HG03469 (cell line): ENCODE results near the gene MCTP2.

Source experiments
- ATAC-seq: cut with Tn5 transposase; IDR thresholded peaks from one replicate; pipeline ENCODE4 v1.9.1; 2021; ENCODE audit warnings: mild to moderate bottlenecking, moderate library complexity, moderate number of reproducible peaks; ENCODE audit not compliant: unreplicated experiment

MCTP2 gene, protein sequence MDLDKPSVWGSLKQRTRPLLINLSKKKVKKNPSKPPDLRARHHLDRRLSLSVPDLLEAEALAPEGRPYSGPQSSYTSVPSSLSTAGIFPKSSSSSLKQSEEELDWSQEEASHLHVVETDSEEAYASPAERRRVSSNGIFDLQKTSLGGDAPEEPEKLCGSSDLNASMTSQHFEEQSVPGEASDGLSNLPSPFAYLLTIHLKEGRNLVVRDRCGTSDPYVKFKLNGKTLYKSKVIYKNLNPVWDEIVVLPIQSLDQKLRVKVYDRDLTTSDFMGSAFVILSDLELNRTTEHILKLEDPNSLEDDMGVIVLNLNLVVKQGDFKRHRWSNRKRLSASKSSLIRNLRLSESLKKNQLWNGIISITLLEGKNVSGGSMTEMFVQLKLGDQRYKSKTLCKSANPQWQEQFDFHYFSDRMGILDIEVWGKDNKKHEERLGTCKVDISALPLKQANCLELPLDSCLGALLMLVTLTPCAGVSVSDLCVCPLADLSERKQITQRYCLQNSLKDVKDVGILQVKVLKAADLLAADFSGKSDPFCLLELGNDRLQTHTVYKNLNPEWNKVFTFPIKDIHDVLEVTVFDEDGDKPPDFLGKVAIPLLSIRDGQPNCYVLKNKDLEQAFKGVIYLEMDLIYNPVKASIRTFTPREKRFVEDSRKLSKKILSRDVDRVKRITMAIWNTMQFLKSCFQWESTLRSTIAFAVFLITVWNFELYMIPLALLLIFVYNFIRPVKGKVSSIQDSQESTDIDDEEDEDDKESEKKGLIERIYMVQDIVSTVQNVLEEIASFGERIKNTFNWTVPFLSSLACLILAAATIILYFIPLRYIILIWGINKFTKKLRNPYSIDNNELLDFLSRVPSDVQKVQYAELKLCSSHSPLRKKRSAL

GRCh38 chr15:94230883-94231722 is at the start of gene MCTP2:
Gene MCTP2 (plus strand): TSS chr15:94231561. CDS start chr15:94298266, 66,705 bp downstream.
- ATAC-seq, result peak; percentile 49

DNA sequence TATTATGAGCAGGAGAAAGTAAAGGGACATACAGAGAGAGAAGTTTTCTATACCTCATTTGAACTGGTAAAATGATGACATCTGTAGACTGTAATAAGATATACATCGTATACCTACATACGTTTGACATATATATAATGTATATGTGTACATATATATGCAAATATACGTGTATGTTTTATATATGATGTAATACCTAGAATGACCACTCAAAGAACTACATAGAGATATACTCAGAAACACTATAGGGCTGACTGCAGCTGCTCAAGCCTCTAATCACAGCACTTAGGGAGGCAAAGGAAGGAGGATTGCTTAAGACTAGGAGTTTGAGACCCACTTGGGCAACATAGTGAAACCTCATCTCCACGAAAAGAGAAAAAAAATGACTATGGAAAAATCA is 48.5 kb upstream of the MCTP2 start:
- ATAC-seq, result no peak

GRCh38 chr15:94185547-94186236 is 45.7 kb upstream of the MCTP2 start:
- no peak for ATAC-seq

DNA sequence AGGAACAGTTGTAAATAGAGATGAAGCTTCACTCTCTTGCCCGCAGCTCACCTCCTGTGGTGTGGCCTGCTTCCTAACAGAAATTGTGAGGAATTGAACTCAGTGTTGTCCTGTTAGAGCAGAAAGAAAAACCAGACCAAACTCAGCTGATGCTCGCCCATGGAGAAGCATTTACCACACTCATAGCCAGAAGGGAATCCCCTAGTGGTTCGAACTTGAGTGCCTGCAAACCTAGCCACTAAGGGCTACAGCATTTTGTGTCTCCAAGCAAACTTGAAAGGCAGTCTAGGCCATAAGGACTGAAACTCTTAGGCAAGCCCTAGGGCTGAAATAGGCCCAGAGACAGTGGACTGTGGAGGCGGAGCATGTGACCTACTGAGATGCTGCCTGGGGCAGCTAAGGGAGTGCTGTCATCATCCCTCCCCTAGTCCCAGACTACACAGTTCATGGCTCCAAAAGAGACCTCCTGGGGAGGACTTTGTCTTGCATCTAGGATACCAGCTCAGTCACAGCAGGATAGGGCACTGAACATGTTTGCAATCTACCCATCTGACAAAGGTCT is 44.5 kb upstream of the MCTP2 start:
- no peak for ATAC-seq

GRCh38 chr15:94193906-94194305 is 37.5 kb upstream of the MCTP2 start:
- no peak for ATAC-seq

DNA sequence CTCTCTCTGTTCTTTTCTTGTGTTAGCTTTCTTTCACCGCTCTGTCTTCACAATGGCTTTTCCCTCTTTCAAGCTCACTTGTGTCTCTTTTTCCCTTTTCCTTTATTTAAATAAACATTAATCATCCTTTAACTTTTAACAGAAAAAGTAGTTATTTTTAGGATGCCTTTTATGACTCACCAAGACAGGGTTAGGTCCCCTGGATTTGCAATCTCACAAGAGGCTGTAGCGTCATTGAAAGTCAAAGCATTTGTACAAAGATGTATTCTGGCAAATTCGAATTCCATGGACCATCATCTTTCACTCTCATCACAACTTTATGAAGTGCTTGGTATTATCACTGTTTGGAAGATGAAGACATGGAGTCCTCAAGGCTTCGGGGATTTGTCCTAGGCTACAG is 34.8 kb upstream of the MCTP2 start:
- no peak for ATAC-seq

DNA sequence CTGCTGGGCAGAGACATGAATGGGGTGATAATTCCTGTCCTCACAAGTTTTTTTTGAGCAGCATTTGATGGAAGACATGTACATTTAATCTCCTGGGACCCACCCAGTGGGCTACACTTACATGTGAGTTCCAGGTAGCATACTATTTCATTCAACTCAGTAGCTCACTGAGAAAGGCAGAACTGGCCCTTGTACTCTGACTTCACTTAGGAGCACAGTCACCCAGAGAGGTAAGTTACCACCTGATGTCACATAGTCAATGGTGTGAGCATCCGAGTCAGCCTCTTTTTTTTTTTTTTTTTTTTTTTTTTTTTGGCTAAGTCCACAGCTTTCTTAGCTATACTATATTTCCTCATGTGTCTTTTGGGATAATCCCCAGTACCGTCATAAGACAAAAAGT is 32.7 kb upstream of the MCTP2 start:
- ATAC-seq, result no peak

- no peak for ATAC-seq
Observed at GRCh38 chr15:94199725-94200124, 31.6 kb upstream of the MCTP2 start.

DNA sequence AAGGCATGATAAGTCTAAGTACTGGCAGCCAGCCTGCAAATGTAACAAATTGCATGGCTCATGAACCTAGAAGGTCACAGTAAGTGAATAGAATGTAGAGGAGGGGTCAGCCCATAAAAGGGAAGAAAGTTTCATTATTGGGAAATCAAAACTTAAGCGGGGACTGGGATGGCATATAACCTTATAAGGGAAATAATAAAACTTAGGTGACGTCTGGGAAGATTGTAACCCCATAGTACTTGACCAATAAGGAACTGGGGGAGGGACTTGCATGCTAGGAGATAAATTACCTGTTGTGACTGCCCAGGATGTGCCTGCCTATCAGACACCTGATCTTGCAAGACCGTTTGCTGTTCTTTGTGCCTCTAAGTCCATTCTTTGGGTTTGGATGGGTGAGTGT is 28.1 kb upstream of the MCTP2 start:
- no peak for ATAC-seq

GRCh38 chr15:94205366-94205765 is 26.0 kb upstream of the MCTP2 start:
- ATAC-seq, result no peak

GRCh38 chr15:94206463-94207167 is 24.7 kb upstream of the MCTP2 start:
- ATAC-seq, result no peak

DNA sequence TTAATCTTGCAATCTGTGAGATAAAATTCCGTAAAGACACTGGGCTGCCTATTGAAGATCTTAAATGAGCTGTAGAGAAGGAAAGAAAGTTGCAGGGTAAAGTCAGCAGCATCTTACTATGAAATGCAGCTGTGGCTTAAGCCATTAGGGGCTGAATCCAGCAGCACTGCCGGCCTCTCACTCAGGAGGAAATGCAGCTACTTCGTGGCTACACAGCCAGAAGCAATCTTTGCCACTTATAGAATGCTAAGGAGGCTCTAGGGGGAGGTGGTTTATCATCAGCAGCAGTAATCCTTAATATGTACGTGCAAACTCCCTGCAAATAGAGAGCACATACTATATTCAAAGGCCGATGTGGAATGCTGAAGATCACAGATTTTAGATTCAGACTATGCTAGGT is 19.1 kb upstream of the MCTP2 start:
- no peak for ATAC-seq

DNA sequence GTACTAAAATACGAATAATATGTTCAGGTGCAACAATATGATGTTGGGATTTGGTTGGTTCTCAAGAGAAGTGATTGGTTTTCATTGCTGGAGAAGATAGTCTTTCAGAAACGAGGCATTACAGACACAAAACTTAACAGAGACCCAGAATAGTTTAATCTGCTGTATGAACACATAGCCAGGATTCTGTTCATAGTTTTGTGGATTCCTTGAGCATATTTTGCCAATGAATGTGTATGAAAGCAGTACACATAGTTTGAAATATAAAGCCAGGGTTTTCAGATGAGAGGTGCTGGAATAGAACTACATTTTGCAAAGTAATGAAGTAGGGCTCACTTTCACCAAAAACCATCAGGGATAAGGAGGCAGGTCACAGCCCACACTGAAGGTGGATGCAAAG is 5.7 kb upstream of the MCTP2 start:
- no peak for ATAC-seq

GRCh38 chr15:94228611-94229010 is 2.8 kb upstream of the MCTP2 start:
- ATAC-seq, result no peak

DNA sequence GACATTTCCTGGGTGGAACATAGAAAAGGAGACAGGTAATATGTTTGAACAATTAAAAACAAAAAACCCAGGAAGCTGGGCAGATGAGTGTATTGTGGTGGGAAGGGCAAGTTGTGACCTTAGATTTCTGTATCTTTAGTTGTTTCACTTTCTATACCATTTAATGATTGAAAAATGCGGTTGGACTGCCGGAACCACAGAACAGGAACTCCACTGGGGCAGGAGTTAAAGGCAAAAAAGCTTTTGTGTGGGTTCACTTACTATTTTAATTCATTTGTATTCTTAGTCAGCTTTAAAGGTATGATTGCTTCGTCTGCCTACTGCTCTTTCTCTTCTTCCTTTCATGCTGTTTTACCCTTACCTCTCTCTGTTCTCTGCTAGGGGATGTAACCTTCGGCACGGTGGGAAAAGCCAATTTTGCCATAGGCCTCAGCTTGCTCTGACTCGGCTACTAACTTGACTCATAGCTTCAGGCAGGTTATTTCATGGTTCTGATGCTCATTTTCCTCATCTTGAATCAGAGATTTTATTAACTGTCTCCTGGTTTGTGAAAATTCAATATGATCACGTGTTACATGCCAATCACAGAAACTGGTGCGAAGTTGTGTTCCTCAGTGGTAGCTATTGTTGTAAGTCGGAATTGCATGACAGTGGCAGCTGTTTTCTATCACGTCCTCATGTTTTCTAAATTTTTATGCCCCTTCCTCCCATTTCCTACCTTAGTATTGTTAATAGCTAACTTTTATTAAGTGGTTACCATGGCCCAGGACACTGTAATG is 1.6 kb upstream of the MCTP2 start:
- ATAC-seq, result peak; percentile 69

GRCh38 chr15:94230431-94230882 is 904 bp upstream of the MCTP2 start:
- no peak for ATAC-seq

- ATAC-seq, result no peak
Observed at GRCh38 chr15:94231723-94232468, 535 bp downstream of the MCTP2 start.

- ATAC-seq, result no peak
Observed at GRCh38 chr15:94233441-94233840, 2.1 kb downstream of the MCTP2 start.
